Suppressor macrophage (primary cell): ENCODE measurements around the gene RPP21.

Source experiments
- DNase-seq, 4 experiments: peaks; one replicate each; pipeline ENCODE4 v3.0.0-alpha.2; 2020 to 2022

Gene RPP21

DNA sequence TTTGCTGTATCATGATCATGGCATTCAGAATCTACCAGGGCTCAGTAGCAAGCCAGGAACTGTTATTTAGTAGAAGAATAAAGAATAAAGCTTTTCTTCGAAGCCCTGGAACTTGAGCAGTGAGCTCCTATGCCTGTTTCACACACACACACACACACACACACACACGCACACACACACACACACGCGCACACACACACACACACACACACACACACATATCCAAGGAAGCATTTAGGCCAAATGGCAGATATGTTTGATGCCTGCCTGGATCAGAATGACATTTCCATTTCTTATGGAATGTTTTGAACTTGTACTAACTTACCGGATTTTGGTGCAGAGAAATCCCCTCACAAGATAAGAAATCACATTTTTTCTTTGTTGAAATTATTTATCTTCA lies 35.5 kb downstream of the RPP21 start:
- no peak for DNase-seq

DNA sequence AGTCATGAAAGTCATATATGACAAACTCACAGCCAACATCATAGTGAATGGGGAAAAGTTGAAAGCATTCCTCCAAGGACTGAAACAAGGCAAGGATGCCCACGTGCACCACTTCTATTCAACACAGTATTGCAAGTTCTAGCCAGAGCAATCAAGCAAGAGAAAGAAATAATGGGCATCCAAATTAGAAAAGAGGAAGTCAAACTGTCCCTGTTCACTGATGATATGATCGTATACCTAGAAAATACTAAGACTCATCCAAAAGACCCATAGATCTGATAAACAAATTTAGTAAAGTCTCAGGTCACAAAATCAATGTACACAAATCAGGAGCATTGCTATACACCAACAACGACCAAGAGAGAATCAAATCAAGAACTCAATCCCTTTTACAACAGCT lies 41.2 kb downstream of the RPP21 start:
- no peak for DNase-seq

DNA sequence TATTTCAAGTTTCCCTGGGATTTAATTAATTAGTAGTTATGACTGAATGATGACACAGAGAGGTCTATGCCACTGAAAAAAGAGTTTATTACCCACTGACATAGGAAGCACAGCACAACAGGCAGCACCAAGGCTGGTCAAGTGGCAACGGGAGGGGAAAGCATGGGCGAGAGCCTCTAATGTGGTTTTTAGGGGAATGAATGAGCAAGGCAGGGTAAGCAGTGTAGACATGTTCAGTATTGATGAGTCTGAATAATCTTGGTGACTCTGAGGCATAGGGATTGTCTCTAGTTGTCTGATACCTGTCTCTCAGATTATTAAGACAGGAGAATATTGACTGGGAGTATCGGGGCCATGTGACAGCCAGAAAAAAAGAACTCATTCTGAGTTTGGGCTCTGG lies 46.3 kb downstream of the RPP21 start:
- DNase-seq: no peak

DNA sequence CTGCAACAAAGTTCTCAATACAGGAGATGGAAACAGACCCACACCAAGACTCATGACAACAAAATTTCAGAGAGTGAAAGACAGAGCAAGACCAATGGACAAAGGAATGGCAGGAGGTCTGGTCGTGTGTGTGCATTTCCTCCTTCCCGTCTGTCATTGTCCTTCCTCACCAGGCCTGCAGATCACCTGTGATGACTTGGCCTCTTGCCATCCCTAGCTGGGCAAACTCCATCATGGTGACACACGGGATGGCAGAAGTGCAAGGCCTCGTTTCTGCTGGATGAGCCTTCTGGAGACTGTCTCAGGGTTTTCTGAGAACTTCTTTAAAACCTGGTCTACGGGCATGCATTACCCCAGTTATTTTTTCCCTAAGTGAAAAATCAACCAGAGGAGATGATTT lies 49.2 kb downstream of the RPP21 start:
- DNase-seq: no peak
